A673 (cell line): ENCODE results near the gene ADAMTS14. TPM values are rescaled to one million over a fixed set of nuclear protein-coding genes. Genes with fewer than 3 reads are reported as not detected.
"Not testable (repeated sequence)": the region's sequence is repeated elsewhere in the genome, so short reads cannot be mapped to it uniquely, and the experiment has no call there.

ENCODE experiments used
- BruUV-seq: library from RNA; stranded (reverse); fragments of 400-500 nt; replicated peaks from 2 replicates; lab custom pipeline; 2021; lab: Mats Ljungman, UMichigan
- CTCF ChIA-PET: fragments of 300-600 bp; sonication (Branson Sonifier 250); formaldehyde crosslinking; loops from one replicate; lab custom pipeline; 2022; ENCODE audit warnings: antibody characterized with exemption; lab: Charles Lee
- POLR2A ChIA-PET: fragments of 300-600 bp; sonication (Branson Sonifier 250); formaldehyde crosslinking; loops from one replicate; lab custom pipeline; 2022; ENCODE audit warnings: antibody characterized with exemption; ENCODE audit not compliant: low non-redundant PET; lab: Charles Lee
- DNase-seq: peaks from one replicate; pipeline ENCODE4 v3.0.0-alpha.2; 2015; ENCODE audit warnings: low spot score
- H3K27ac ChIP-seq: fragments of 200-600 bp; sonication (generic); 2 replicates; pipeline ENCODE4 v1.5.1; 2016; ENCODE audit warnings: mixed run types, low read depth, mild to moderate bottlenecking, mixed read lengths, antibody characterized with exemption, low read length; ENCODE audit not compliant: poor library complexity, severe bottlenecking
- H3K27me3 ChIP-seq: fragments of 200-600 bp; sonication (generic); replicated peaks from 2 replicates; pipeline ENCODE4 v1.6.1; 2017; ENCODE audit warnings: mixed run types, low read depth, mild to moderate bottlenecking, mixed read lengths, antibody characterized with exemption, low read length; ENCODE audit not compliant: insufficient read depth, poor library complexity
- H3K36me3 ChIP-seq: fragments of 200-600 bp; sonication (generic); 2 replicates; pipeline ENCODE4 v1.6.1; 2016; ENCODE audit warnings: mixed run types, mild to moderate bottlenecking, mixed read lengths, antibody characterized with exemption, low read length; ENCODE audit not compliant: insufficient read depth, poor library complexity, severe bottlenecking
- H3K4me1 ChIP-seq: fragments of 200-600 bp; sonication (generic); 2 replicates; pipeline ENCODE4 v1.6.1; 2017; ENCODE audit warnings: mixed run types, mild to moderate bottlenecking, mixed read lengths, antibody characterized with exemption, low read length; ENCODE audit not compliant: insufficient read depth, poor library complexity, severe bottlenecking
- H3K4me3 ChIP-seq: fragments of 200-600 bp; sonication (generic); 2 replicates; pipeline ENCODE4 v1.5.1; 2016; ENCODE audit warnings: low read depth, mixed run types, mild to moderate bottlenecking, mixed read lengths, low read length; ENCODE audit not compliant: poor library complexity, severe bottlenecking
- H3K9me3 ChIP-seq: fragments of 200-600 bp; sonication (generic); 2 replicates; pipeline ENCODE4 v1.6.1; 2016; ENCODE audit warnings: mixed run types, low read depth, mild to moderate bottlenecking, mixed read lengths, antibody characterized with exemption, low read length; ENCODE audit not compliant: poor library complexity, severe bottlenecking
- CTCF ChIP-seq: fragments of 300-800, 200-600 bp; sonication (generic); conservative IDR thresholded peaks from 2 replicates; pipeline ENCODE4 v1.5.1; 2017; ENCODE audit warnings: low read depth, mild to moderate bottlenecking, antibody characterized with exemption, low read length, moderate library complexity, mixed read lengths
- EZH2 ChIP-seq: fragments of 200-600 bp; sonication (generic); IDR thresholded peaks from 2 replicates; pipeline ENCODE4 v1.6.1; 2017; ENCODE audit warnings: borderline replicate concordance, low read depth, mild to moderate bottlenecking, mixed read lengths, antibody characterized with exemption, low read length; ENCODE audit not compliant: poor library complexity, severe bottlenecking
- intact Hi-C: fragments of 100-400 bp; cut with micrococcal nuclease; formaldehyde crosslinking; loops from one replicate; pipeline ENCODE4 v1.10.0; 2022; ENCODE audit not compliant: unreplicated experiment
- total RNA-seq: library from RNA; stranded (reverse); gene quantifications from 2 replicates; pipeline ENCODE4 v1.2.3, GENCODE V29; 2021

The ADAMTS14 gene
- total RNA-seq, 1 experiment from 2014 or later: 0.21 TPM

- Histone ChIP-seq H3K9me3 (peaks cover 4% of the 10 kb centered on the region), H3K4me3 (no peak overlapping the region), H3K4me1 (peaks cover 11% of the 10 kb centered on the region), H3K36me3 (no peaks in the 10 kb centered on the region), H3K27ac (no peak overlapping the region), H3K27me3 (no peaks in the 10 kb centered on the region)
- intact Hi-C loops: no loop called here
- ChIA-PET POLR2A (no interaction called here), CTCF (no interaction called here)
- BruUV-seq: no TSS peak
- TF ChIP-seq EZH2 (no peak), CTCF (no peak)
- no peak for DNase-seq
Measured at GRCh38 chr10:70763567-70763966, 91.3 kb downstream of the ADAMTS14 start.

GRCh38 chr10:70765794-70766594, 93.7 kb downstream of the ADAMTS14 start:
- H3K27ac ChIP-seq: no peak overlapping the region
- no peaks in the 10 kb centered on the region for H3K4me1 ChIP-seq
- no peak for DNase-seq
- ChIA-PET POLR2A (no interaction called here), CTCF (no interaction called here)
- peaks cover 4% of the 10 kb centered on the region for H3K9me3 ChIP-seq
- no peaks in the 10 kb centered on the region for H3K27me3 ChIP-seq
- no peaks in the 10 kb centered on the region for H3K36me3 ChIP-seq
- no peak overlapping the region for H3K4me3 ChIP-seq
- BruUV-seq: no TSS peak
- TF ChIP-seq EZH2 (no peak), CTCF (no peak)
- intact Hi-C loops: no loop called here

- H3K4me1 ChIP-seq, H3K9me3 ChIP-seq, CTCF ChIA-PET, intact Hi-C loops, POLR2A ChIA-PET, H3K36me3 ChIP-seq, H3K27ac ChIP-seq, BruUV-seq, H3K4me3 ChIP-seq, H3K27me3 ChIP-seq, DNase-seq: not testable (repeated sequence)
Measured at GRCh38 chr10:70768026-70768685, 95.8 kb downstream of the ADAMTS14 start.
